Measurements from ENCODE around the gene POP4.

- TF ChIP-seq, protein P1, sequence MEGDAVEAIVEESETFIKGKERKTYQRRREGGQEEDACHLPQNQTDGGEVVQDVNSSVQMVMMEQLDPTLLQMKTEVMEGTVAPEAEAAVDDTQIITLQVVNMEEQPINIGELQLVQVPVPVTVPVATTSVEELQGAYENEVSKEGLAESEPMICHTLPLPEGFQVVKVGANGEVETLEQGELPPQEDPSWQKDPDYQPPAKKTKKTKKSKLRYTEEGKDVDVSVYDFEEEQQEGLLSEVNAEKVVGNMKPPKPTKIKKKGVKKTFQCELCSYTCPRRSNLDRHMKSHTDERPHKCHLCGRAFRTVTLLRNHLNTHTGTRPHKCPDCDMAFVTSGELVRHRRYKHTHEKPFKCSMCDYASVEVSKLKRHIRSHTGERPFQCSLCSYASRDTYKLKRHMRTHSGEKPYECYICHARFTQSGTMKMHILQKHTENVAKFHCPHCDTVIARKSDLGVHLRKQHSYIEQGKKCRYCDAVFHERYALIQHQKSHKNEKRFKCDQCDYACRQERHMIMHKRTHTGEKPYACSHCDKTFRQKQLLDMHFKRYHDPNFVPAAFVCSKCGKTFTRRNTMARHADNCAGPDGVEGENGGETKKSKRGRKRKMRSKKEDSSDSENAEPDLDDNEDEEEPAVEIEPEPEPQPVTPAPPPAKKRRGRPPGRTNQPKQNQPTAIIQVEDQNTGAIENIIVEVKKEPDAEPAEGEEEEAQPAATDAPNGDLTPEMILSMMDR (IDR thresholded peaks at IDR 0.05; ENCODE audit: low read length), result no peak
- TF ChIP-seq EZH2phosphoT487 (IDR thresholded peaks at IDR 0.05; ENCODE audit: low read length) (no peak), EZH2 (optimal IDR thresholded peaks at IDR 0.05; ENCODE audit: low read depth, low read length) (no peak)
Measured at GRCh38 chr19:29641597-29641996, 35.5 kb downstream of the POP4 start.

All from MM.1S (cell line).